ENCODE results near the gene TTC39A. TPM values are rescaled to one million over a fixed set of nuclear protein-coding genes. Genes with fewer than 3 reads are reported as not detected.

TTC39A gene
- total and polyA plus RNA-seq, 7 donors: 0.48 to 12.4 (median 6.0) TPM

Other genes with a start within 250 kb of the TTC39A start
- not detected for gene C1orf185, start 228.3 kb downstream of the TTC39A start, total RNA-seq
- not detected for gene C1orf185, start 228.3 kb downstream of the TTC39A start, polyA plus RNA-seq
- gene RNF11, start 94.3 kb downstream of the TTC39A start, total RNA-seq: 100 to 1,000 TPM; 102 to 113 (median 107) TPM
- 100 to 1,000 TPM in 1 of 3 donors, 10 to 100 TPM in 2; 64.3 to 137 (median 71.2) TPM for gene RNF11, start 94.3 kb downstream of the TTC39A start, polyA plus RNA-seq
- gene EPS15, start 188.7 kb upstream of the TTC39A start, total RNA-seq: 10 to 100 TPM; 42.6 to 71.9 (median 54.1) TPM
- gene EPS15, start 188.7 kb upstream of the TTC39A start, polyA plus RNA-seq: 10 to 100 TPM in 2 of 3 donors, 1 to 10 TPM in 1; 9.8 to 46.1 (median 21.7) TPM